GM18867 (cell line): ENCODE data around the gene SGK1.
"Not testable (repeated sequence)": the region's sequence is repeated elsewhere in the genome, so short reads cannot be mapped to it uniquely, and the experiment has no call there.

ENCODE experiments used
- ATAC-seq: cut with Tn5 transposase; IDR thresholded peaks from one replicate; pipeline ENCODE4 v1.9.1; 2021; ENCODE audit warnings: mild to moderate bottlenecking, moderate library complexity; ENCODE audit not compliant: unreplicated experiment

The SGK1 gene

GRCh38 chr6:134307075-134307474, 10.8 kb downstream of the SGK1 start:
- no peak for ATAC-seq

- not testable (repeated sequence) for ATAC-seq
Measured at GRCh38 chr6:134304381-134304780, 13.5 kb downstream of the SGK1 start.

DNA sequence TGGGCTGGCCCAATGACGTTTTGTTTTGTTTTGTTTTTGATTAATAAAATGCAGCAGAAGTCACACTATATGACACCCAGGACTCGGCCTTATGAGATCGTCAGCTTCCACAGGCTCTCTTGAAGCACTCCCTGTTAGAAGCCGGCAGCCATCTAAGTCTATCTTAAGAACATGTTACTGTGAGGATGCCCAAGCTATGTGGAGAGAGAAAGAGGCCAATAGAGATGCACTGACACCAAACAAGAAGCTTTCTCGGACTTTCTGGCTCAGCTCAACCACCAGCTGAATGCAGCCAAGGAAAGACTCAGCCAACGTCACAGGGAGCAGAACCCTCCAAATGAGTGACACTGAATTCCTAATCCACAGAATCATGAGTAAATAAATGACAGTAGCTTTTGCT, 14.0 kb downstream of the SGK1 start:
- no peak for ATAC-seq

DNA sequence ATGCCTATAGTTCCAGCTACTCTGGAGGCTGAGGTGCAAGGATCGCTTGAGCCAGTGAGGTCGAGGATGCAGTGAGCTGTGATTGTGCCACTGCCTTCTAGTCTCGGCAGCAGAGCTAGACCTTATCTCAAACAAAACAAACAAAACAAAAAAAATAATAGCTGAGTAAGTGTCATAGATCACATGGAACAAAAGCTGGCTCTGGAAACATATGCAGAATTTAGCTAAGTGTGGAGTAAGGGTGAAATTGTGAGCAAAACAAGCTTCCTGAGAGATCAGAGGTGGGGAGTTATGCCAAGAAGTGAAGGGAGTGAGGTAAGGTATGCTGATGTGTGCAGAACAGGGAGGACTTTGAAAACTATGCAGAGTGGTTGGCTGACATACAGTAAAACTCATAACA, 18.7 kb downstream of the SGK1 start:
- no peak for ATAC-seq

DNA sequence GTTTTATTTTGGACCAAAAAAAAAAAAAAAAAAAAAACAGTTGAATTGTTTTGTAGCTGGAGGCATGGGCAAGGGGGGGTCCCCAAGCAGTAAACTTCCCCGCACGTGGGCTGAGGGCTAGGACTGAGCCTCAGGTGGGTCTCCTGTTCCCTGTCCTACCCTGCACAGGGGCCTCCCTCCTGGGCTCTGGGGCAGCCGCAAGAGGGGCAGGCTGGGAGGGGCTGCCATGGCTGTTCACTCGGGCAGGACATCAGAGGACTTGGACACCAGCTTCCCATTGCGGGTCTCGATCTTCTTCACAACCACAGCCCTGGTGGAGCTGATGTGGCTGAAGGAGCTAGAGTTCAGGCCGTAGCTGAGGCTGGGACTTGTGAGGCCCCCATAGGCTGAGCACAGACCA, 21.1 kb downstream of the SGK1 start:
- ATAC-seq, result no peak

GRCh38 chr6:134295953-134296553, 21.9 kb downstream of the SGK1 start:
- ATAC-seq, result peak; percentile 82

DNA sequence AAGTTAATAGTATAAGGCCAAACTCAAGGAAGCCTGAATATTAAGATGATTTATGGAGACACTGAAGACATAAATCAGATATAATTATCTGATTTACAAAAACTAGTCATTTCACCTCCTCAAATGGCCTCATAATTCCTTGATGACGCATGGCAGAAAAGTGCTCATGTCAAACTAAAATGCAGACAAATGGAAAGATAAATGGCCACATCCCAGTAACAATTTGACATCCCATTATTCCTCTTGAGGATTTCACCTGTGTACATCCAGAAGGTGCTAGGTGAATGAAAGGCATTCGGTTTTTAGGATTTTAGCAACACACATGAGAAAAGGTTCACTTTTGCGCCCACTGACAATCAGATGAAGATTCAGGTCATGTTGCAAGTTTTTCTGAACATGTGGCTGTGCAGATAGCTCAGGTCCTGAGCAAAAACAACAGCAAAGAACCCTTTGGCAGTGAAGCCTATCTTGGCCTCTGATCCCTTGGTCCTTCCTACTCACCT, 24.2 kb downstream of the SGK1 start:
- no peak for ATAC-seq

DNA sequence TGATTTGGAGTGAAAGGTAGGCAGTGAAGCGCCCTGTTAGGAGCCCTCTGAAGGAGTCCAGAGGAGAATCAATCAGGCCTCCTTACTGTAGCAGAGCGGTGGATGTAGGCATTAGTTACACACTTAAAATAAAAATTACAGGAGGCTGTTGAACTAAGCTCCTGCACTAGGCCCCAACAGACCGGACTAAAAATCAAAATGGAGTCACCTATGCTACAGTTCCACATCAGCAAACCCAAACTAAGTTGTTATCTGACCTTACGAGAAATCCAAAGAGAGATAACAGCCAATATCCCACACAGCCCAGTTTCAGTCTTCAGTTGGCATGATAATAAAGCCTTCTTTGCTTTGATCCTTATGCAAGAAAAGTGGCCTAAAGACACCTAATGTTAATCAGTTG, 26.8 kb downstream of the SGK1 start:
- no peak for ATAC-seq

GRCh38 chr6:134289204-134289575, 28.7 kb downstream of the SGK1 start:
- ATAC-seq, result no peak

- peak; percentile 72 for ATAC-seq
Measured at GRCh38 chr6:134288538-134289203, 29.2 kb downstream of the SGK1 start.

- ATAC-seq, result peak; percentile 38
Measured at GRCh38 chr6:134287859-134288537, 29.9 kb downstream of the SGK1 start.

DNA sequence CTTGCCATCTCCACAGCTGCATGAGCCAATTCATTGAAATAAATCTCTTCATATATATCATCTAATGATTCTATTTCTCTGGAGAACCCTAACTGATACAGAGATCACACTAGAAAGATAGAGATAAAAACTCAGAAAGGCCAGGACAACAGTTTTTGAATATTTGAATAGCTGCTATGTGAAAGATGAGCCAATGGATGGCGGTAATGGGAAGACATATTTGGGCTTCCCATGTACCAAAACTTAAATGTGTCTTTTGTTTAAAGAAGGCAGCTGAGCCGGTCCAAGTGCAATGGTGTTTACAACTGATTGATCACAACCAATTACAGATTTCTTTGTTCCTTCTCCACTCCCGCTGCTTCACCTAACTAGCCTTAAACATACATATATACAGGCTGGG, 35.1 kb downstream of the SGK1 start:
- no peak for ATAC-seq

- ATAC-seq, result no peak
Measured at GRCh38 chr6:134281388-134281787, 36.5 kb downstream of the SGK1 start.

DNA sequence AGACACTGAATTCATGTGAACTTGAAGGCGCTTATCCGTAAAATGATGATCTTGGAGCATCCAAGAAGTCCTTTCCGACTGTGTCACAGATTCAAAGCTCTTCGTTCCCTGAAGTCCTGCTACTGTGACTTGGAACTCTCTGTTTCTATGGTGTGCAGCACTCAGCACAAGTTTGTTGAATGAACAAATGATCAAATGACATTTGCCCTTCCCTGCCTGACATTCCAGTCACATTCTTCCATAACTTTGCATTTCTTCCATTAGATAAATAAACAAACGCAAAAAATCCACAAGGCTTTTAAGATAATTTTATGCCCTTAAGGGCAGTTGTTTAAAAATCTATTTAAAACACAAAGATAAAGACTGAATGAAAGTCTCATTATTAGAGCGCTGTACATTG, 39.9 kb downstream of the SGK1 start:
- no peak for ATAC-seq

DNA sequence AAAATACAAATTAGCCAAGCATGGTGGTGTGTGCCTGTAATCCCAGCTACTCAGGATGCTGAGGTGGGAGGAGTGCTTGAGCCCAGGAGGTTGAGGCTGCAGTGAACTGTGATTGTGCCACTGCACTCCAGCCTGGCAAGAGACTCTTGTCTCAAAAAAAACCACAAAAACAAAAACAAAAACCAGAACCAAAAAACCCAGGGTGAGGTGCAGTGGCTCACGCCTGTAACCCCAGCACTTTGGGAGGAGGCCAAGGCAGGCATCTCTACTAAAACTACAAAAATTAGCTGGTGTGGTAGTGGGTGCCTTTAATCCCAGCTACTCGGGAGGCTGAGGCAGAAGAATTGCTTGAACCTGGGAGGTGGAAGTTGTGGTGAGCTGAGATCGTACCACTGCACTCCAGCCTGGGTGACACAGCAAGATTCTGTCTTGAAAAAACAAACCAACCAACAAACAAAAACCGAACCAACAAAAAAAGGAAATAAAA, 41.0 kb downstream of the SGK1 start:
- ATAC-seq, result not testable (repeated sequence)

GRCh38 chr6:134272374-134272773, 45.5 kb downstream of the SGK1 start:
- ATAC-seq, result peak; percentile 51

DNA sequence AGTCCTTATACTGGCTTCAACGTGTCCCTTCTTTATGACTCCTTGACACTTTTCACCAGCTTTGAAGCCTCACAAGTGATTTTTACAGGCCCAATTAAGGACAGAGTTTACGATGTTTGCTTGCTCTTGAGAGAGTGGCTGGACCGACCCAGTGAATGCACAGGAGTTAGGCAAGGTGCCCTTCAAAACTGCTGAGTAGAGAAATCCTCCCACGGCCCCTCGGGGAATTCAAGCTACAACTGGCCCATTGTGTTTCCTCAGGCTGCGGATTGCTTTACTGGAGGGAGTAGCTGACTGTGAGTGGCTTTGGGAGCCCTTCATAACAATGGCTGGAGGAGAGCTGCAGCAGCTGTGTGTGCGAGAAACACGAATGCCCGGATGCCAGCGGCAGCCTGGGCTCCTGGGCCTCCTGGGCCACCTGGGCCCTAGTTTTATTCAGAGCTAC, 50.0 kb downstream of the SGK1 start:
- ATAC-seq, result no peak

- no peak for ATAC-seq
Measured at GRCh38 chr6:134266776-134267175, 51.1 kb downstream of the SGK1 start.

- no peak for ATAC-seq
Measured at GRCh38 chr6:134261766-134262165, 56.1 kb downstream of the SGK1 start.

DNA sequence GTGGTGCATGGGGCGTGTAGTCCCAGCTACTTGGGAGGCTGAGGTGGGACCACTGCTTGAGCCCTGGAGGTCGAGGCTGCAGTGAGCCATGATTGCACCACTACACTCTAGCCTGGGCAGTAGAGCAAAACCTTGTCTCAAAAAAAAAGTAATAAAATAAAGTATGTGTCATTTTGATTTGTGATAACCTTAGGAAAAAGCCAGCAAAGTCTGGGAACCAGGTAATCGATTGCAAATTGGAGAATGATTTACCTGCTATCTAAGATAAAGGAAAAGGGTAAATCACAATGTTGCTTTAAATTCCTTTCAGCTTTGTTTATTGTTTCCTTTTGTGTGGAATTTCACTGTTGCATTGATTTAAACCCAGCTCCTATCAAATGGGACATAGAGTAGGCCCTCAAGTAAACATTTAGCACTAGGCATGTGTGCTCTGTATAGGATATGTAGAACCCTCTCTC, 59.0 kb downstream of the SGK1 start:
- no peak for ATAC-seq

- ATAC-seq, result no peak
Measured at GRCh38 chr6:134257516-134257915, 60.4 kb downstream of the SGK1 start.

DNA sequence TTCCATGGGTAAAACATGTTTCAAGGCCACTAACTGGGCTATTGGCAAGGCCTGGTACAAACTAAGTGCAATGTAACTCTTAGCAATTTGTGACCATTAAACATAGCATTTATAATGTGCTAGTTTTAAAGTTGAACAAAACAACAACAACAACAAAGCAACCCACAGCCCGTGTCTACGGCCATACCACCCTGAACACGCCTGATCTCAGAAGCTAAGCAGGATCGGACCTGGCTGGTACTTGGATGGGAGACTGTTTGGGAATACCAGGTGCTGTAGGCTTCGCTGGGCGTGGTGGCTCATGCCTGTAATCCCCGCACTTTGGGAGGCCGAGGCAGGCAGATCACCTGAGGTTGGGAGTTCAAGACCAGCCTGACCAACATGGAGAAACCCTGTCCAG, 61.0 kb downstream of the SGK1 start:
- no peak for ATAC-seq
